GM18907 (cell line): ENCODE data around the gene MRO.
"Not testable (repeated sequence)": the region's sequence is repeated elsewhere in the genome, so short reads cannot be mapped to it uniquely, and the experiment has no call there.

Experiments used
- ATAC-seq: cut with Tn5 transposase; IDR thresholded peaks from one replicate; pipeline ENCODE4 v1.9.1; 2021; ENCODE audit warnings: mild to moderate bottlenecking, moderate library complexity; ENCODE audit not compliant: unreplicated experiment

Gene MRO

GRCh38 chr18:50793641-50794565 lies 25.9 kb downstream of the MRO start:
- no peak for ATAC-seq

DNA sequence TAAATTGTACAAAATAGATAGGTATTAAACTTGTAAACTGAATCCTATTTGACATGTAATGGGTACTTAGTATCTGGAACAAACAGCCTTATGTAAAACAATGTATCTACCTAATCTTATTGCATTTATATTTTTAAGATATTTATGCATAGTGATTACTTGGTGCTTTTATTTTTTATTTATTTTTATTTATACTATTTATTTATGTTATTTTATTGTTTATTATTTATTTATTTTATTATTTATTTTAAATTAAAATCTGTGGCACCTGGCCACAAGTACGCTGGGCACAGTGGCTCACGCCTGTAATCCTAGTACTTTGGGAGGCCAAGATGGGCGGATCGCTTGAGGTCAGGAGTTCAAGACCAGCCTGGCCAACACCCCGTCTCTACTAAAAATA lies 26.9 kb downstream of the MRO start:
- no peak for ATAC-seq

GRCh38 chr18:50791599-50792438 lies 28.0 kb downstream of the MRO start:
- no peak for ATAC-seq

DNA sequence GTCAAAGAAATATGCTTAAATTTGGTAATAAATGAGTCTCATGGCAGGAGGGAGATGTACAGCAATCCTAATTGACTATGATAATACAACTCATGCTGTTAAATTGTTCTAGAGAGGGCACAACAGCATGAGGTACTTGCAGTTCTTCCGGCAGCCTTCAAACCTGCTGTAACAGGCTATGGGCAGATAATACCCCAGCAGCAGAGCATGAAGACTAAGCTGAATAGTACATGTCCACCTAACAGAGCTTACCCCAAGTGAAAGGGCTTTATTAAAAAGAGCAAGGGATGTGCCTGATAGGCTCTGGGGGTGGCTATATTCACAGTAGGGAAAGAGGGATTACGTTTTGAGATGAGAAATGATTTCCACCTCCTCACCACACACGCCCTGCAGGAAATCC lies 28.9 kb downstream of the MRO start:
- ATAC-seq = no peak

GRCh38 chr18:50790241-50790640 lies 29.6 kb downstream of the MRO start:
- no peak for ATAC-seq

- no peak for ATAC-seq
Measured at GRCh38 chr18:50788284-50788683, 31.5 kb downstream of the MRO start.

DNA sequence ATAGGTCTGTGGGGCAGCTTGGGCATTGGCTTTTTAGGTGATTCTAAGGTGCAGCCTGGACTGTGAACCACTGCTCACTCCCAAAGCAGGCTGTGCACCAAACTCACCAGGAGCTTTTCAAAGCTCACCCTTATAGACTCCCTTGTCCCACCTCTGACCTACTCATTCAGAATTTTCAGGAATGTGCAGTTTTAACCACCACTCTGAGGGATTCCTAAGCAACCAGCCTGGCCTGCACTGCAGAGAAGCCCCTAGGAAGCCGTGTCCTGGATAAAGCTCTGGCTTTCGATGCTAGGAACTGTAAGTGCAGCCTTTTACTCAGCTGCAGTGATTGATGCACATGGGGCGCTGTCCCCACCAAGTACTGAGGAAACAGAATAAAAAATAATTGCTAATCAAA lies 33.0 kb downstream of the MRO start:
- no peak for ATAC-seq

DNA sequence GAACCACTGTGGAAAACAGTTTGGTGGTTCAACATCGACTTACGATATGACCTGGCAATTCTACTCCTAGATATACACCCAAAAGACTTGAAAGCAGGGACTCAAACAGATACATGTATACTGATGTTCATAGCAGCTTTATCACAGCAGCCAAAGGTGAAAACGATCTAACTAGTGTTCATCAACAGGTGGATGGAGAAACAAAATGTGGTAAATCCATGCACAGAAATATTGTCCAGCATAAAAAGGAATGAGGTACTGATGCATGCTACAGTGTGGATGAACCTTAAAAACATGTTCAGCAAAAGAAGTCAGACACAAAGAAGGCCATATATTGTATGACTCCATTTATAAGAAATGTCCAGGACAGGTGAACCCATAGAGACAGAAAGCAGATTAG lies 36.3 kb downstream of the MRO start:
- no peak for ATAC-seq

DNA sequence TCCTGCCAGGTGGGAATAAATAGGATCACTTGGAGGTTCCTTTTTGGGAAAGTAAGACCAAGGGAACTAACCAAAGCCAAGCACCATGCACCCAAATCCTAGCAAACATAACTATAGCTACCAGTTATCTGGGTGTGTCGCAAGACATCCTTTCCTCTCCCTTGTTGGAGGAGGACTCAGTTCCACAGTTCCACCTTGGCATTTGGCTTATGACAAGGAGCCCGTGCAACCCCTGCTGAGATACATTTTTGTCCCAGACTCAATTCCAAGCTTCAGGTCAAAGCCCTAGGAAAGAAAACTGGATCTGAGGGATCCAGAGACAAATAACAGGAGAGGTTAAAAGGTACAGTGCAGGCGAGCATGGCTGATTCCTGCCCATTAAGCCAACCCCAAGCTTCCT lies 40.8 kb downstream of the MRO start:
- not testable (repeated sequence) for ATAC-seq

DNA sequence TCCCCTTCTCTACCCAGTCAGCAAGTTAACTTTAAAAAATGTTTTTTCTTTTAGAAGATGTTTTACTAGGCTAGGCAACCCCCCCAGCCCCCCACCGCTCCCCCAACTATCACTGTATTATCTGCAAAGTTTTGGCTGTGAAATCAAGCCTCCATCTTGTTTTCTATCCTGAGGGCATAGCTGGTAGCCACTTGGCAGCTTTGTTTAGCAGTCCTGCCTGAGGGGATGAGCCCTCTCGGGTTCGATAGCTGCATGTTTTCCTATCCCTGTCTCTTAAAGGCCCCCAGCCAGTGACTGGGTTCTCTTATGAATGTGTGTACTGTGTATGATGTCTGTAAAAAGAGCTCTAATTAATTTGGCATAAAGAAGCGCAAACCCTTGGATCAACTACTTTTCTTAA lies 43.4 kb downstream of the MRO start:
- ATAC-seq = no peak

DNA sequence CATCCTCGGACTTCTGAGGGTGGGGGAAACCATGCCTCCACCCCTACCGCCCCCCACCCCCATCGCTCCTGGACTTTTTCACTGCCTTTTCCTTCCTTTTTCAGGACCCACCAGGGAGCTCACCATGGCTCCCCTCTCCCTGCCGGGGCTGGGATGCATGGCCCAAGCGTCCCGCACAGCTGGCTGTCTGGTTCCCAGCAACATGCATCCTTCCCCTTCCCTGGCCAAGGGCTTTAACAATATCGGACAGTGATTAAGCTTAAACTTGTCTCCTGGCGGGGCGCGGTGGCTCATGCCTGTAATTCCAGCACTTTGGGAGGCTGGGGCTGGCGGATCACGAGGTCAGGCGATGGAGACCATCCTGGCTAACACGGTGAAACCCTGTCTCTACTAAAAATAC lies 44.1 kb downstream of the MRO start:
- ATAC-seq = no peak

- ATAC-seq = no peak
Measured at GRCh38 chr18:50775207-50775606, 44.6 kb downstream of the MRO start.

DNA sequence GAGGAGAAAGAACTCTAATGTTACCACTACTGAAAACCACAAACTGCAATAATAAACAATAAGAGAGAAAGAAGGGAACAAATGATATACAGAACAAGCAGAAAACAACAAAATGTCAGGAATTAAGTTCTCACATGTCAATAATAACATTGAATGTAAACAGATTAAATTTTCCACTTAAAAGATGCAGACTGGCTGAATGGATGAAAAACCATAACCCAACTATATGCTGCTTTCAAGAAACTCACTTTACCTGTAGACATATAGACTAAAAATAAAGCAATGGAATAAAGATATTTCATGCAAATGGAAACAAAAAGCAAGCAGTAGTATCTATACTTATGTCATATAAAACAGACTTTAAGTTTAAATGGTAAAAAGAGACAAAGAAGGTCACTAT lies 50.4 kb downstream of the MRO start:
- no peak for ATAC-seq

GRCh38 chr18:50757358-50757757 lies 62.5 kb downstream of the MRO start:
- ATAC-seq = no peak

GRCh38 chr18:50754297-50754696 lies 65.5 kb downstream of the MRO start:
- no peak for ATAC-seq

GRCh38 chr18:50753311-50753710 lies 66.5 kb downstream of the MRO start:
- ATAC-seq = no peak

DNA sequence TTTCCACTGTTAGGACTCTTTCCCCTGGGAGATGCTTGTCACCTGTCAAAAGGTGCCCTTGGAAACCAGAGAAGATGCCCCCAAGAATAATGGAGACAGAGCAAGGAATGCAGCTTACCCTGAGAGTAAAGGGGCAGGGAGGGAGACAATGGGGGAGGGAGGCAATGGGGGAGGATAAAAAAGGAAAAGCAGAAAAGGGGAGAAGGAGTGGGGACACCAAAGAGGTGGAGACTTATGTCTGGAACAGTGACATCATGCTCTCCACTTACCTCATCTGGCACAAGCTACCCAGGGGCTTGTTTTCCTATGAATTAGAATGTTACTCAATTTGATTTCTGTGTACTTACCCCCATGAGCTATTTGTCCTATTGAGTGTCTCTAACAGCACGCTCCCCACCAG lies 67.9 kb downstream of the MRO start:
- ATAC-seq = no peak

- ATAC-seq = no peak
Measured at GRCh38 chr18:50751490-50751889, 68.3 kb downstream of the MRO start.

GRCh38 chr18:50750546-50750945 lies 69.3 kb downstream of the MRO start:
- no peak for ATAC-seq

DNA sequence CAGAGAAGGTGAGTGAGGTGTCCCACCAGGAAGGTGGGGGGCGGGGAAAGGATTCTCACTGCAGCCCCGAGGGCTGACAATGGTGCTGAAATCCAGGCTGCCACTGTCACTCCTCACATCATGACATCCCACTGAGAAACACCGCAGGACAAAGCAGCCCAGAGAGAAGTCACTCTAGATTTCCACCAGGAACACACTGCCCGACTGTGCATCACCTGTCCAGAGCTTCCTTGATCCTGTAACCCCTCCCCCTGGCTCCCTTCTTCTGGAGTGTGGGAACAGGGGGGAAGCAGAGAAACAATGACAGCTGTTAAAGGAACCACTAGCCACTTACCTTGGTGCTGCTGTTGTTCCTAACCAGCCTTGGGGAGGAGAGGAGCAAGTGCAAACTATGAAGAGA lies 69.9 kb downstream of the MRO start:
- no peak for ATAC-seq

GRCh38 chr18:50749421-50749820 lies 70.4 kb downstream of the MRO start:
- ATAC-seq = no peak
